ENCODE results near the gene ADAR. TPM values are rescaled to one million over a fixed set of nuclear protein-coding genes. Genes with fewer than 3 reads are reported as not detected.
"Not testable (repeated sequence)": the region's sequence is repeated elsewhere in the genome, so short reads cannot be mapped to it uniquely, and the experiment has no call there.

The ADAR gene, protein sequence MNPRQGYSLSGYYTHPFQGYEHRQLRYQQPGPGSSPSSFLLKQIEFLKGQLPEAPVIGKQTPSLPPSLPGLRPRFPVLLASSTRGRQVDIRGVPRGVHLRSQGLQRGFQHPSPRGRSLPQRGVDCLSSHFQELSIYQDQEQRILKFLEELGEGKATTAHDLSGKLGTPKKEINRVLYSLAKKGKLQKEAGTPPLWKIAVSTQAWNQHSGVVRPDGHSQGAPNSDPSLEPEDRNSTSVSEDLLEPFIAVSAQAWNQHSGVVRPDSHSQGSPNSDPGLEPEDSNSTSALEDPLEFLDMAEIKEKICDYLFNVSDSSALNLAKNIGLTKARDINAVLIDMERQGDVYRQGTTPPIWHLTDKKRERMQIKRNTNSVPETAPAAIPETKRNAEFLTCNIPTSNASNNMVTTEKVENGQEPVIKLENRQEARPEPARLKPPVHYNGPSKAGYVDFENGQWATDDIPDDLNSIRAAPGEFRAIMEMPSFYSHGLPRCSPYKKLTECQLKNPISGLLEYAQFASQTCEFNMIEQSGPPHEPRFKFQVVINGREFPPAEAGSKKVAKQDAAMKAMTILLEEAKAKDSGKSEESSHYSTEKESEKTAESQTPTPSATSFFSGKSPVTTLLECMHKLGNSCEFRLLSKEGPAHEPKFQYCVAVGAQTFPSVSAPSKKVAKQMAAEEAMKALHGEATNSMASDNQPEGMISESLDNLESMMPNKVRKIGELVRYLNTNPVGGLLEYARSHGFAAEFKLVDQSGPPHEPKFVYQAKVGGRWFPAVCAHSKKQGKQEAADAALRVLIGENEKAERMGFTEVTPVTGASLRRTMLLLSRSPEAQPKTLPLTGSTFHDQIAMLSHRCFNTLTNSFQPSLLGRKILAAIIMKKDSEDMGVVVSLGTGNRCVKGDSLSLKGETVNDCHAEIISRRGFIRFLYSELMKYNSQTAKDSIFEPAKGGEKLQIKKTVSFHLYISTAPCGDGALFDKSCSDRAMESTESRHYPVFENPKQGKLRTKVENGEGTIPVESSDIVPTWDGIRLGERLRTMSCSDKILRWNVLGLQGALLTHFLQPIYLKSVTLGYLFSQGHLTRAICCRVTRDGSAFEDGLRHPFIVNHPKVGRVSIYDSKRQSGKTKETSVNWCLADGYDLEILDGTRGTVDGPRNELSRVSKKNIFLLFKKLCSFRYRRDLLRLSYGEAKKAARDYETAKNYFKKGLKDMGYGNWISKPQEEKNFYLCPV
- 100 to 1,000 TPM; 260 to 281 (median 265) TPM for total RNA-seq
- total RNA-seq (2013): 160 TPM

DNA sequence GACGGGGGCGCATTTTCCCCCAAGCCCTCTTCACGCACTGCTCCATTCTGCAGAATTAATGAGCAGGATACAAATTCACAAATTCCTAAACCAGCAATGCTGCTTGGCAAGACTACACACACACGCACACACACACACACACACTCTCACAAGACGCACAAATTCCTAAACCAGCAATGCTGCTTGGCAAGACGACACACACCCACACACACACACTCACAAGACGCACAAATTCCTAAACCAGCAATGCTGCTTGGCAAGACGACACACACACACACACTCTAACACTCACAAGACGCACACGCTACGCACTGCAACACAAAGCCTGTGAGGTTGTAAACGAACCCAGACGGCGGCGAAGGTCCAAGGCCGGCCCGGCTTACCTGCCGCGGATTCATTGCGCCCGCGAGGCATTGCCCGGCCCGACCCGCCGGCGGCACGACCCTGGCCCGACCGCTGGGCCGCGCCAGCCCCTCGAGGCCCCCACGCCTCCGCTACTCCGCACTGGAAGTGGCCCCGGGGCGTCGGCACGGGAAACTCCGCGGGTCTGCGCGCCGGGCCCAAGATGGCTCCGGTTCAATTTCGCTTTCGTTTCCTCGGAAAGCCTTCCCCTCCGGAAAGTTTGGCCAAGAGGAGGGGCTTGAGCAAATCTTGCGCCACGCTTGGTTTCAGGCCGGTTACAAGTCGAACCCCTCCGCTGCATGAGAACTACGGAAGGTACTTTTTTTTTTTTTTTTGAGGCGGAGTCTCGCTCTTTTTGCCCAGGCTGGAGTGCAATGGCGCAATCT is at the start of gene ADAR:
ADAR (minus strand) TSS at position 578 of the 788 bp plus-strand sequence; CDS start at position 398, 180 bp downstream.
- Histone ChIP-seq H3K4me3 (ENCODE audit: low read length) (peak within 1 kb of the TSS; percentile 77), H3K4me1 (ENCODE audit: control insufficient read depth, insufficient read depth, low read length) (peaks cover 47% of the 10 kb centered on the region), H3K27ac (ENCODE audit: low read length) (peak within 1 kb of the TSS; percentile 91), H3K36me3 (ENCODE audit: control insufficient read depth, insufficient read depth, low read length) (no peaks in the 10 kb centered on the region), H3K9me3 (ENCODE audit: control insufficient read depth, insufficient read depth, low read length) (no peaks in the 10 kb centered on the region), H3K27me3 (ENCODE audit: control insufficient read depth, insufficient read depth, low read length) (no peaks in the 10 kb centered on the region)
- Mint-ChIP-seq H3K27me3 (ENCODE audit: low read depth in 2 of 2) (no peaks in the 10 kb centered on the region), H3K9me3 (no peaks in the 10 kb centered on the region), H3K4me3 (peak within 1 kb of the TSS; percentile 89), H3K27ac (peak within 1 kb of the TSS; percentile 87 to 95), H3K4me1 (peaks cover 48 to 64% of the 10 kb centered on the region in 2 donors), H3K36me3 (no peaks in the 10 kb centered on the region)
- intact Hi-C loops (cut with micrococcal nuclease): loop anchor here (1.0 to 5.0 kb wide), 3 partner anchors 19 to 329 kb away; partner anchors contain the start of gene PMVK
- TF ChIP-seq, protein P1, sequence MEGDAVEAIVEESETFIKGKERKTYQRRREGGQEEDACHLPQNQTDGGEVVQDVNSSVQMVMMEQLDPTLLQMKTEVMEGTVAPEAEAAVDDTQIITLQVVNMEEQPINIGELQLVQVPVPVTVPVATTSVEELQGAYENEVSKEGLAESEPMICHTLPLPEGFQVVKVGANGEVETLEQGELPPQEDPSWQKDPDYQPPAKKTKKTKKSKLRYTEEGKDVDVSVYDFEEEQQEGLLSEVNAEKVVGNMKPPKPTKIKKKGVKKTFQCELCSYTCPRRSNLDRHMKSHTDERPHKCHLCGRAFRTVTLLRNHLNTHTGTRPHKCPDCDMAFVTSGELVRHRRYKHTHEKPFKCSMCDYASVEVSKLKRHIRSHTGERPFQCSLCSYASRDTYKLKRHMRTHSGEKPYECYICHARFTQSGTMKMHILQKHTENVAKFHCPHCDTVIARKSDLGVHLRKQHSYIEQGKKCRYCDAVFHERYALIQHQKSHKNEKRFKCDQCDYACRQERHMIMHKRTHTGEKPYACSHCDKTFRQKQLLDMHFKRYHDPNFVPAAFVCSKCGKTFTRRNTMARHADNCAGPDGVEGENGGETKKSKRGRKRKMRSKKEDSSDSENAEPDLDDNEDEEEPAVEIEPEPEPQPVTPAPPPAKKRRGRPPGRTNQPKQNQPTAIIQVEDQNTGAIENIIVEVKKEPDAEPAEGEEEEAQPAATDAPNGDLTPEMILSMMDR (IDR thresholded peaks at IDR 0.05): no peak
- DNase-seq: peak; percentile 84 to 97
- ATAC-seq: peak; percentile 89 to 95 (median 90)
- WGBS (ENCODE audit: insufficient coverage): under 1% methylated on average over 59 of the region's 59 CpGs

DNA sequence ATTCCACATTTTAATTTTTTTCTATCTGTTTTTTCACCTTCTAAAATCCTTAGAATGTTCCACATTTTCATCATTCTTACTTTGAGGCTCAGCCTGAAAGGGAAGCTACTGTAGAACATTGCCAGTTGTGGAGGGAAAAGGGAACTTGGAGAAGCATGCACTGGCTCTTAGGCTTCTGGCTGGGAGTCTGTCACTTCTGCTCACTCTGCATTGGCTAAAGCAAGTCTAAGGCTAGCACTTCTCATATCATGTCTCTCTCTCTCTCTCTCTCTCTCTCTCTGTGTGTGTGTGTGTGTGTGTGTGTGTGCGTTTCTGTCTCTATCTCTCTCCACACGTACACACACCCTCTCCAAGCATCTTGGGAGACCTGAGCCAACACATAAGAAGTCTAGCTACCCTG is 49.6 kb upstream of the ADAR start:
- 14% methylated on average over 1 of the region's 2 CpGs for WGBS (ENCODE audit: insufficient coverage)
- no peaks in the 10 kb centered on the region for H3K9me3 Mint-ChIP-seq
- Histone ChIP-seq H3K36me3 (ENCODE audit: control insufficient read depth, insufficient read depth, low read length) (no peaks in the 10 kb centered on the region), H3K4me3 (ENCODE audit: low read length) (no peak overlapping the region), H3K9me3 (ENCODE audit: control insufficient read depth, insufficient read depth, low read length) (no peaks in the 10 kb centered on the region), H3K4me1 (ENCODE audit: control insufficient read depth, insufficient read depth, low read length) (no peaks in the 10 kb centered on the region), H3K27me3 (ENCODE audit: control insufficient read depth, insufficient read depth, low read length) (peaks cover 9% of the 10 kb centered on the region), H3K27ac (ENCODE audit: low read length) (no peak overlapping the region)
- H3K36me3 Mint-ChIP-seq: no peaks in the 10 kb centered on the region
- no peak for DNase-seq
- no peak for ATAC-seq
- no peaks in the 10 kb centered on the region for H3K4me1 Mint-ChIP-seq
- no peak overlapping the region for H3K27ac Mint-ChIP-seq
- TF ChIP-seq, protein P1 (IDR thresholded peaks at IDR 0.05): no peak
- no peak overlapping the region for H3K4me3 Mint-ChIP-seq
- intact Hi-C loops (cut with micrococcal nuclease): no loop called here
- peaks cover 40 to 71% of the 10 kb centered on the region in 2 donors for H3K27me3 Mint-ChIP-seq (ENCODE audit: low read depth in 2 of 2)

DNA sequence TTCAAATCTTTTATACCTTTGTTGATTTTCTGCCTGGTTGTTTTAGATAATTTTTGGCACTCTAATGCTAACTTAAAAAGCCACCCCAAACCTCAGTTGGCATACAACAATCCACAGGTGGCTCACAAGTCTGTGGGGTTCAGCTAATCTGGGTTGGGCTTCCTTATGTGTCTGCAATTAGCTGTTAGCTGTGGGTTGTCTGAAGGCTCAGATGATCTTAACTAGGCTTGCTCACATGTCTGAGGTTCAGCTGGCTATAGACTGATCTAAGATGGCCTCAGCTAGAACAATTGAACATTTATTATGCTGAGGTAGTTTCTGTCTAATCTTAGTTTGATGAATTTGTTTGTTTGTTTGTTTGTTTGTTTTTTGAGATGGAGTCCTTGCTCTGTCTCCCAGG is 44.9 kb upstream of the ADAR start:
- no peaks in the 10 kb centered on the region for H3K36me3 Mint-ChIP-seq
- no peaks in the 10 kb centered on the region for H3K9me3 ChIP-seq (ENCODE audit: control insufficient read depth, insufficient read depth, low read length)
- H3K27me3 ChIP-seq (ENCODE audit: control insufficient read depth, insufficient read depth, low read length): peaks cover 7% of the 10 kb centered on the region
- intact Hi-C loops (cut with micrococcal nuclease): no loop called here
- no peaks in the 10 kb centered on the region for H3K36me3 ChIP-seq (ENCODE audit: control insufficient read depth, insufficient read depth, low read length)
- no peaks in the 10 kb centered on the region for H3K9me3 Mint-ChIP-seq
- no peak overlapping the region for H3K4me3 Mint-ChIP-seq
- DNase-seq (no peak), ATAC-seq (no peak)
- H3K27ac Mint-ChIP-seq: no peak overlapping the region
- H3K4me1 ChIP-seq (ENCODE audit: control insufficient read depth, insufficient read depth, low read length): no peaks in the 10 kb centered on the region
- peaks cover 31 to 48% of the 10 kb centered on the region in 2 donors for H3K27me3 Mint-ChIP-seq (ENCODE audit: low read depth in 2 of 2)
- no peaks in the 10 kb centered on the region for H3K4me1 Mint-ChIP-seq
- TF ChIP-seq, protein P1 (IDR thresholded peaks at IDR 0.05): no peak
- no peak overlapping the region for H3K27ac ChIP-seq (ENCODE audit: low read length)
- no peak overlapping the region for H3K4me3 ChIP-seq (ENCODE audit: low read length)

DNA sequence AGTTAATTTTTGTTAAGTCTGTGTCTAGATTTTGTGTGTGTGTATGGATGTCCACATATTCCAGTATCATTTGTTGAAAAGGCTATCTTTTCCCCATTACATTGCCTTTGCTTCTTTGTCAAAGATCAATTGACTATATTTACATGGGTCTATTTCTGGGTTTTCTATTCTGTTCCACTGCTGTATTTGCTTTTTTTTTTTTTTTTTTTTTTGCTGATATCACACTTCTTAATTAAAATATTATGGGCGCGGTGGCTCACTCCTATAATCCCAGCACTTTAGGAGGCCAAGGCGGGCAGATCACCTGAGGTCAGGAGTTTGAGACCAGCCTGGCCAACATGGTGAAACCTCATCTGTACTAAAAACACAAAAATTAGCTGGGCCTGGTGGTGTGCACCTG is 36.7 kb upstream of the ADAR start:
- H3K36me3 ChIP-seq (ENCODE audit: control insufficient read depth, insufficient read depth, low read length); H3K4me1 Mint-ChIP-seq; H3K36me3 Mint-ChIP-seq; H3K9me3 ChIP-seq (ENCODE audit: control insufficient read depth, insufficient read depth, low read length); H3K27me3 ChIP-seq (ENCODE audit: control insufficient read depth, insufficient read depth, low read length); H3K4me3 ChIP-seq (ENCODE audit: low read length); H3K4me1 ChIP-seq (ENCODE audit: control insufficient read depth, insufficient read depth, low read length); DNase-seq; intact Hi-C loops (cut with micrococcal nuclease); ATAC-seq; H3K4me3 Mint-ChIP-seq; H3K27ac Mint-ChIP-seq; H3K27ac ChIP-seq (ENCODE audit: low read length); H3K27me3 Mint-ChIP-seq (ENCODE audit: low read depth in 2 of 2); H3K9me3 Mint-ChIP-seq: not testable (repeated sequence)
- 93% methylated on average over 3 of the region's 3 CpGs for WGBS (ENCODE audit: insufficient coverage)

All from natural killer cell (primary cell).